Kasumi-1 (cell line): ENCODE data around the gene TOMM40L.
"Not testable (repeated sequence)": the region's sequence is repeated elsewhere in the genome, so short reads cannot be mapped to it uniquely, and the experiment has no call there.

ENCODE experiments used
- DNase-seq, 2 experiments: peaks; one replicate each; lab custom pipeline; 2025; lab: John Stamatoyannopoulos, UW

TOMM40L gene

DNA sequence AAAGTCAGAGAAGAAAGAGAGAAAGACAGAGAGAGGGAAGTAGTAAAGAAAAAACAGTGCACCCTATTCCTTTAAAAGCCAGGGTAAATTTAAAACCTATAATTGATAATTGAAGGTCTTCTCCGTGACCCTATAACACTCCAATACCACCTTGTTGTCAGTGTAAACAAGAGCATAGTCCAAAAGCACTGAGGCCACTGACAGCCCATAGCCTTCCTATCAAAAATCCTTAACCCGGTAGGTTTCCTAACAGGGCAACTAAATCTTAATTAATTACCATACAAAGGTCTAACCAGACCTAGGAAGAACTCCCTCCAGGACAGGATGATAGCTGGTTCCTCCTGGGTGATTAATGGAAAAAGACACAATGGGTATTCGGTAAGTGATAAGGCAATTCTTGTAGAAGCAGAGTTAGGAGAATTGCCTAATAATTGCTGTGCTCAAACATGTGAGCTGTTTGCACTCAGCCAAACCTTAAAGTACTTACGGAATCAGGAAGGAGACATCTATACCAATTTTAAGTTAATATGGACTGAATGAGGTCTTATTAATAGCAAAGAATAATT lies 30.2 kb downstream of the TOMM40L start:
- not testable (repeated sequence) for DNase-seq

- not testable (repeated sequence) for DNase-seq
These were observed 31.2 kb downstream of the TOMM40L start for GRCh38 chr1:161257109-161257508.

DNA sequence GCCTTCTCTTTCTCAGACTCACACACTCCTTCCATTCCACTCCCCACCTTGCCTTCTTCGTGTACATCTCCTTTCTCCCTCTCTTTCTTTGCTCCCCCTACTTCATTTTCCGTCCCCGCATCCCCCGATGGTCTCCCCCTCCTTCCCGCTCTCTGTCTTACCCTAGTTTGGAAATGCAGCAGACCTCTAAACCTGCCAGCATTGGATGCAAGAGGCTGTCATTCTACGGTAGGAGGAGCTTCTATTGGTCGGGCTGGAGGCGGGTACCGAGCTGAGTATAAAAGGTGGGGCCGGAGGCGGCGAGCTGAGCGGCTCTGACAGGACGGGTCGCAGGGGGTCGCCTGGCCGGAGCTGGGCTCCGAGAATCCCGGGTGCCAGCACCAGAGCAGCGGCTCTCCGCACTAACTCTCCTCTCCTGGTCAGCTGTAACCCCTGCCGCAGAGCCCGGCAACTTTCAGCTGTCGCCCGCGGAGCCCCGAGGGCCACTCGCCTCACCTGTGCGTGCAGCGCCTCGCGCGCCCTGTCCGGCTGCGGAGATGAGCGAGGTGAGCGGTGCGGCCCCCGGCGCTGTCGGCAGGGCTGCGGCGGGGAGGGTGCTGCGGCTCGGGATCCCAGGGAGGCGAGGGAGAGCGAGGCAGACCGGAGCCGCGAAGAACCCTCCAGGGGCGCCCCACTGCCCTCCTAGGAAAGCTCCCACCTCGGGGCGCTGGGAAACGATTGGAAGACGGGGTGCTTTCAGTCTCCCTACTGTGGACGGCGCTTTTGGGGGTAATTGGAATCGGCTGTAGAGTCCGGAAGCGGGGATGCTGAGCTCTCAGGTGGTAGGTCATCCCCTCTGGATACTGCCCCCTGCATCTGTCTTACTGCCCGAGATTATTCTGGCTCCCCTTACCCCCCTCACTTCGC lies 32.8 kb downstream of the TOMM40L start, which contains the start of gene PCP4L1:
Gene PCP4L1 (plus strand): TSS at position 307 of the 906 bp plus-strand sequence. CDS start 230 bp downstream, at position 537.
- peak in 1 of 2 experiments; percentile 5 for DNase-seq

GRCh38 chr1:161259345-161259702 lies 33.5 kb downstream of the TOMM40L start:
- no peak for DNase-seq

- DNase-seq: no peak
These were observed 33.9 kb downstream of the TOMM40L start for GRCh38 chr1:161259765-161260164.

GRCh38 chr1:161260376-161261260 lies 34.8 kb downstream of the TOMM40L start:
- DNase-seq: no peak

DNA sequence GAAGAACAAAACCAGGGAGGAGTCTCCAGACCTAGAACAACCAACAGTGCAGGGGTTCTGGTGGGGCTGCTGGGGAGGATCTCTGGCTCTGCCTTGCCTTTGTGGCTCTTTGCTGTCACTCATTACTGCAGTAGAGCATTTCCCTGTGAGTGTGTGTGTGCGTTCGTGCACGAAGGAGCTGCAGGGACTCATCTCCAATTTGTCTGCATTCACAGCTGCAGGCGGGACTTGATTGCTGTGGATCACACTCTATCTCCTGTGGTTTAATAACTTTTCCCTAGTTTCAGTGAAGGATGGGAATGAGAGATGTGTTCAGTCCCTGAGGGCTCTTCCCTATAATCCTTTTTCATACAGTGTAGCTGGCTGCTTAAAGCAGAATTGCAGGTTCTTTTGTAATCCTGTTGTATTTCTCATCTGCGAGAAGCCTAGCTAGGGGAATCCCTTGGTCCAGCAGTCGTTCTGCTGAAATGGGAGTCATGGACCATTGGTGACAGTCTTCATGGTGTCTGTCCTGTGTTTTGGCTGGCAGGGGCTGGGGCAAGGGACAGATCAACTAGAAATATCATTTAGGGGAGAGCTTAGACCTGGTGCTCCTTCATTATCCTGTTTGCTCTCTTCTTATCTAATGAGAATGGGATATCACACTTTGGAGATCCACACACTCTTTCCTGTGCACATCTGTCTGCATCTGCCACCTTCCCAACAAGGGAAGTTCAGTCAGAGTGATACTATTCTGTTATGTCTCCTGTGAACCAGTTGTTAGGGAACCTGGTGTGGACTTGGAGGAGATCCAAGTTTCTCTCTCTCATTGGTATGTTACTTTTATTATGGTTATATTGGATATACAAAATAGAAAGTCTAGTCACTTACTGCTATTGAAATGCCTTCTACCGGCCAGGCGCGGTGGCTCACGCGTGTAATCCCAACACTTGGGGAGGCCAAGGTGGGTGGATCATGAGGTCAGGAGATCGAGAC lies 35.7 kb downstream of the TOMM40L start:
- no peak for DNase-seq

DNA sequence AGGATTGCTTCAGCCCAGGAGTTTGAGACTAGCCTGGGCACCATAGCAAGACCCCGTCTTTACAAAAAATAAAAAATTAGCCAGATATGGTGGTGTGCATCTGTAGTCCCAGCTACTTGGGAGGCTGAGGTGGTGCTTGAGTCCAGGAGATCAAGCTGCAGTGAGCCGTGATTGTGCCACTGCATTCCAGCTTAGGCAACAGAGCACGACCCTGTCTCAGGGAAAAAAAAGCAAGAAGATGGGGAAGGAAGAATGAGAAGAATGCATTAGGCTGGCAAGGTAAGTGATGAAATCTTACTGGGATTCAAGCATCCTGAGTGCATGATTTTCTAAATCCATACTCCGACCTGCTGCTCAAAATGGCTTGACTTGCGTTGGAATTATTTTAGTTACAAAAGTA lies 39.4 kb downstream of the TOMM40L start:
- DNase-seq: no peak

- DNase-seq: no peak
These were observed 40.3 kb downstream of the TOMM40L start for GRCh38 chr1:161266202-161266601.

DNA sequence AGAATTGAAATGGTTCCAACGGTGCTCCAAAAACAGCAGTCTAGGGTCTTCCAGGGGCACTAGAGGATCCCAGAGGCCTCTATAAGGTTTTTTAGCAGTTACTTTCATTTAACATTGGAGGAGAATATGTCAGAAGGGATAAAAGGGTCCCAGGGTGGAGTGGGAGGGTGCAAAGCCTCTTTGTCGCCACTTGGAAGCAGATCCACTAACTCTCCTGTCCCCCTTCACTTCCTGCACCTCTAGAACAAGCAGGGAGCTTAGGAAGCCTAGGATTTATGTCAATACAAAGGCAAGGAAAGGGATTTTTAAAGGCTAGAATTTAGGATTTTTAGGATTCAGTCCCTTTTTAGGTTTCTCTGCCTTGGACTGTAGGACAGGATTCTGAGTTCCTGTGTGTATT lies 41.0 kb downstream of the TOMM40L start:
- DNase-seq: no peak

DNA sequence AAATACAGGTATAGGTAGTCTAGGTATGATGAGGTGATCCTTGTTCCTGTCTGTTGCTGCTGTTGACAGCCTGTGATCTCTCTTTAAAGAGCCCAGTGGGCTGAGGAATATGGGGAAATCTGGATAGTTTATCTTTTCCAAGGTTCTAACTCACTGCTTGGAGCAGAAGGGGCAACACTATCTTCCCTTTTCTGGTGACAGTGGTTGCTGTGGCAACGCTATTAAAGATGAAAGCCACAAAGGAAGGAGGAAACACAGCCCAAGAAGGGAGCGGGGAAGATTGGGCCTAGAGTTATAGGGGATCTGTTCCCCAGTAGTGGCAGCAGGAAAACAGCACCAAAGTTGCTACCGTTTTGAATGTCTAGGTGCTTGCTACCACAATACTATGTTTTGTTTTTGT lies 41.5 kb downstream of the TOMM40L start:
- peak; percentile 80 to 85 for DNase-seq

- DNase-seq: no peak
These were observed 47.5 kb downstream of the TOMM40L start for GRCh38 chr1:161273402-161273801.

DNA sequence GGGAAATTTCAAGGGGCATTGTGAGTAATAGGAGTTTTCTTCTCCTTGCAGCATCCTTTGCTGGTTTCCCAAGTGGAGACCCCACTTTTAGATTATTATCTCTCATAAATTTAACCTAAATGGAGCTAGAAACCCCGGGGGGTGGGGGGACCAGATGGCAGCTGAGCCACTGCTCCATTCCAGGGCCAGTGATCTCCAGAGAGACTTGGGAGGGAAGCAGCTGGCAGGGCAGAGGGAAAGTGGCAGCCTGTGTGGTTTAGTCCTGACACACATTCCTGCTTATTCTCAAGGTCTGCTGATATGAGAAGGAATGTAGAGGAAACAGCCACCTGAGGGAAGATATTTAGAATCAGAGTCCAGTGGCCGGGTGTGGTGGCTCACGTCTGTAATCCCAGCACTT lies 49.0 kb downstream of the TOMM40L start:
- no peak for DNase-seq
